B cell (primary cell): ENCODE measurements around the gene KNSTRN. TPM values are rescaled to one million over a fixed set of nuclear protein-coding genes. Genes with fewer than 3 reads are reported as not detected.

ENCODE experiments used
- ATAC-seq: fragments of 200-7000 bp; cut with Tn5 transposase; one replicate; pipeline ENCODE4 v1.10.0; 2021; ENCODE audit warnings: low read depth, mild to moderate bottlenecking, moderate number of reproducible peaks, moderate library complexity
- CTCF ChIA-PET: fragments of 350-600 bp; sonication (Branson Sonifier 250); formaldehyde crosslinking; loops from one replicate; lab custom pipeline; 2021; ENCODE audit warnings: antibody characterized with exemption, inconsistent platforms; lab: Charles Lee
- POLR2A ChIA-PET: fragments of 350-600 bp; sonication (Branson Sonifier 250); formaldehyde crosslinking; loops from one replicate; lab custom pipeline; 2021; ENCODE audit warnings: antibody characterized with exemption; lab: Charles Lee
- DNase-seq: peaks from one replicate; pipeline ENCODE4 v3.0.0; 2013
- H2AFZ ChIP-seq: 2 replicates; pipeline ENCODE4 v1.6.1; 2012; ENCODE audit warnings: mild to moderate bottlenecking, low read depth, low read length; ENCODE audit not compliant: insufficient read depth, poor library complexity, severe bottlenecking
- H3K27ac ChIP-seq, 2 donors: 1 replicate in 1 of 2; 2 replicates in 1 of 2; pipeline ENCODE4 v1.5.1; 2012 to 2013; ENCODE audit warnings: low read length in 2 of 2, mild to moderate bottlenecking in 2 of 2, moderate library complexity in 1 of 2
- H3K27me3 ChIP-seq, 4 experiments: fragments of 200-600 bp in 1 of 4; sonication (generic) in 1 of 4; replicated peaks in 1 of 4; 1 replicate in 2 of 4; 2 replicates in 2 of 4; pipeline versions ENCODE4 v1.6.1 to v1.7.0; 2013 to 2016; ENCODE audit warnings: low read length in 3 of 4, mild to moderate bottlenecking in 2 of 4, mixed read lengths in 1 of 4, moderate library complexity in 1 of 4; ENCODE audit not compliant: insufficient read depth in 4 of 4, control insufficient read depth in 3 of 4; ENCODE audit errors: control extremely low read depth in 1 of 4
- H3K36me3 ChIP-seq, 2 experiments: replicated peaks in 1 of 2; 1 replicate in 1 of 2; 2 replicates in 1 of 2; pipeline versions ENCODE4 v1.6.1 to v1.7.1; 2013; ENCODE audit warnings: low read length in 1 of 2; ENCODE audit not compliant: insufficient read depth in 2 of 2, control insufficient read depth in 1 of 2; ENCODE audit errors: control extremely low read depth in 1 of 2, extremely low read depth in 1 of 2
- H3K4me1 ChIP-seq, 2 donors: fragments of 200-600 bp in 1 of 2; sonication (generic) in 1 of 2; 1 replicate in 1 of 2; 2 replicates in 1 of 2; pipeline versions ENCODE4 v1.5.1 to v1.6.1; 2013 to 2017; ENCODE audit warnings: low read length in 2 of 2; ENCODE audit not compliant: control insufficient read depth in 2 of 2, insufficient read depth in 2 of 2
- H3K4me2 ChIP-seq: replicated peaks from 2 replicates; pipeline ENCODE3; 2012; ENCODE audit warnings: mild to moderate bottlenecking, low read depth, low read length; ENCODE audit not compliant: poor library complexity, severe bottlenecking
- H3K4me3 ChIP-seq, 5 experiments: fragments of 200-600 bp in 1 of 5; sonication (generic) in 1 of 5; 1 replicate in 3 of 5; 2 replicates in 2 of 5; pipeline versions ENCODE4 v1.5.1 to v1.7.0; 2011 to 2016; ENCODE audit warnings: low read length in 4 of 5, mild to moderate bottlenecking in 4 of 5, low read depth in 2 of 5, control low read depth in 1 of 5, moderate library complexity in 1 of 5; ENCODE audit not compliant: insufficient read depth in 1 of 5; ENCODE audit errors: control extremely low read depth in 1 of 5, extremely low read depth in 1 of 5
- H3K79me2 ChIP-seq: fragments of 200-600 bp; sonication (generic); one replicate; pipeline ENCODE4 v1.6.0; 2016; ENCODE audit warnings: low read length; ENCODE audit not compliant: control insufficient read depth, insufficient read depth
- H3K9ac ChIP-seq: fragments of 200-600 bp; sonication (generic); 2 replicates; pipeline ENCODE4 v1.6.1; 2017; ENCODE audit warnings: mild to moderate bottlenecking, low read length, moderate library complexity
- H3K9me3 ChIP-seq, 3 donors: one replicate each; pipeline versions ENCODE4 v1.6.1 to v1.7.1; 2013; ENCODE audit warnings: low read length in 2 of 3; ENCODE audit not compliant: control insufficient read depth in 2 of 3, insufficient read depth in 1 of 3; ENCODE audit errors: control extremely low read depth in 1 of 3
- H4K20me1 ChIP-seq: 2 replicates; pipeline ENCODE4 v1.6.0; 2012; ENCODE audit warnings: mild to moderate bottlenecking, low read length; ENCODE audit not compliant: insufficient read depth, control insufficient read depth, poor library complexity, severe bottlenecking
- H3K27ac Mint-ChIP-seq: one replicate; pipeline ENCODE4 v1.8.0; 2021; ENCODE audit warnings: mixed read lengths
- H3K27me3 Mint-ChIP-seq: one replicate; pipeline ENCODE4 v1.8.0; 2021; ENCODE audit warnings: mixed read lengths
- H3K4me1 Mint-ChIP-seq: one replicate; pipeline ENCODE4 v1.8.0; 2021; ENCODE audit warnings: mixed read lengths
- H3K4me3 Mint-ChIP-seq: one replicate; pipeline ENCODE4 v1.8.0; 2021; ENCODE audit warnings: mixed read lengths
- H3K9me3 Mint-ChIP-seq: one replicate; pipeline ENCODE4 v1.8.0; 2022; ENCODE audit warnings: mixed read lengths; ENCODE audit not compliant: insufficient read depth
- EZH2 ChIP-seq: IDR thresholded peaks from 2 replicates; pipeline ENCODE4 v1.6.1; 2012; ENCODE audit warnings: borderline replicate concordance, low read depth, mild to moderate bottlenecking, moderate library complexity, low read length; ENCODE audit not compliant: insufficient read depth, poor library complexity, severe bottlenecking
- WGBS: methylation state at CpG from one replicate; pipeline ENCODE4 v1.1.5; 2013; ENCODE audit warnings: missing lambda C conversion rate; ENCODE audit not compliant: insufficient coverage; 5-methylcytosine and 5-hydroxymethylcytosine counted together
- intact Hi-C: fragments of 100-400 bp; cut with micrococcal nuclease; formaldehyde crosslinking; loops from one replicate; pipeline ENCODE4 v1.10.0; 2022
- polyA plus RNA-seq: library from polyadenylated mRNA; depleted of rRNA; stranded (reverse); fragments of >200 nt; gene quantifications from 2 replicates; pipeline ENCODE4 v1.2.3, GENCODE V29; 2012
- total RNA-seq, 2 donors: library from RNA; stranded (reverse); fragments of 120-200 nt in 1 of 2; gene quantifications; 1 replicate in 1 of 2; 2 replicates in 1 of 2; pipeline versions ENCODE4 v1.2.3 to v1.2.4, GENCODE V29; 2013 to 2022
- TF ChIP-seq, protein P1 (sequence below): fragments of 200-600 bp; IDR thresholded peaks from one replicate; pipeline ENCODE4 v1.8.0; 2022; ENCODE audit warnings: antibody characterized with exemption, mild to moderate bottlenecking

KNSTRN gene
- total and polyA plus RNA-seq, 2 donors (not counting 1 experiment from before 2014, with no cell fraction given): 4.0 to 14.0 TPM

DNA sequence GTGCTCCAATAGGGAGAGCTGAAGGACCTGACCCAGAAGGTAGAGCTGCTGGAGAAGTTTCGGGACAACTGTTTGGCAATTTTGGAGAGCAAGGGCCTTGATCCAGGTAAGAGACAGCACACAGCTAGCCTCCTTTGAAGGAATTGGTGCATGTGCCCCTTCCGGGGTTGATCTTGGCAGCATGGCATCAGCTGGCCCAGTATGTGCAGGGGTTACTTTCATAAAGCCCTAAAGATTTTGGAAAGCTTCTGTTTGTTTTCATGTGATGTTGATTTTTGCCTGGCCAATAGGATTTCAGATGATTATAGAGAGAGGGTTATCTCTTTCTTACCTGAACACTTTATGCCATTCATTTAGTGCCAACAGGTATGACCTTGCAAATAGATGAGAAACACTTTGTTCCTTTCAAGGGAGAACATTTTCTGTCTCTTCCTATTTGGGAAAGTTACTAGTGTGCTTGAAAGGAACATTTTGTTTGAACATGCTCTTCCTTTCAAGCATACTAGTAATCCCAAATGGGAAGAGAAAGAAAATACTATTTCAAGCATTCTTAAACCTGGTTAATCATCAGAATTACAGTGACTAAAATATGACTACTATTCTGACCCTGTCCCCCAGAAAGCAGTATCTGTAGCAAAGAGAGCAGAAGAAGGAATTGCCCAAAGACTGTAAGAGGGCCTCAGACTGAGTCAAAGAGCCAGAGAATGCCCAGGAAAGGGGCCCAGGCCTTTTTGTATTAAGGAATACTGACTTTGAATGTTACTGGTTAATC is 7.5 kb downstream of the KNSTRN start:
- H3K27me3 Mint-ChIP-seq: no peaks in the 10 kb centered on the region
- Histone ChIP-seq H3K79me2 (no peaks in the 10 kb centered on the region), H3K27ac (no peak overlapping the region), H3K27me3 (no peaks in the 10 kb centered on the region), H3K9me3 (no peaks in the 10 kb centered on the region), H3K4me1 (no peaks in the 10 kb centered on the region), H3K9ac (no peak overlapping the region), H4K20me1 (no peaks in the 10 kb centered on the region), H3K4me2 (no peak overlapping the region), H2AFZ (no peak overlapping the region), H3K4me3 (no peak overlapping the region), H3K36me3 (peaks cover 15 to 51% of the 10 kb centered on the region in 2 experiments)
- 100% methylated on average over 2 of the region's 2 CpGs for WGBS
- ChIA-PET CTCF (interaction anchor here (1.0 to 1.2 kb wide), 2 partner anchors 32 to 111 kb away, joined by 3 read pairs; no protein-coding TSS in a partner anchor), POLR2A (interaction anchor here (0.6 kb wide), 1 partner anchor 818 kb away, joined by 3 read pairs; no protein-coding TSS in a partner anchor)
- H3K4me1 Mint-ChIP-seq: no peaks in the 10 kb centered on the region
- DNase-seq (no peak), ATAC-seq (no peak)
- no peaks in the 10 kb centered on the region for H3K9me3 Mint-ChIP-seq
- H3K4me3 Mint-ChIP-seq: no peak overlapping the region
- TF ChIP-seq, protein P1, sequence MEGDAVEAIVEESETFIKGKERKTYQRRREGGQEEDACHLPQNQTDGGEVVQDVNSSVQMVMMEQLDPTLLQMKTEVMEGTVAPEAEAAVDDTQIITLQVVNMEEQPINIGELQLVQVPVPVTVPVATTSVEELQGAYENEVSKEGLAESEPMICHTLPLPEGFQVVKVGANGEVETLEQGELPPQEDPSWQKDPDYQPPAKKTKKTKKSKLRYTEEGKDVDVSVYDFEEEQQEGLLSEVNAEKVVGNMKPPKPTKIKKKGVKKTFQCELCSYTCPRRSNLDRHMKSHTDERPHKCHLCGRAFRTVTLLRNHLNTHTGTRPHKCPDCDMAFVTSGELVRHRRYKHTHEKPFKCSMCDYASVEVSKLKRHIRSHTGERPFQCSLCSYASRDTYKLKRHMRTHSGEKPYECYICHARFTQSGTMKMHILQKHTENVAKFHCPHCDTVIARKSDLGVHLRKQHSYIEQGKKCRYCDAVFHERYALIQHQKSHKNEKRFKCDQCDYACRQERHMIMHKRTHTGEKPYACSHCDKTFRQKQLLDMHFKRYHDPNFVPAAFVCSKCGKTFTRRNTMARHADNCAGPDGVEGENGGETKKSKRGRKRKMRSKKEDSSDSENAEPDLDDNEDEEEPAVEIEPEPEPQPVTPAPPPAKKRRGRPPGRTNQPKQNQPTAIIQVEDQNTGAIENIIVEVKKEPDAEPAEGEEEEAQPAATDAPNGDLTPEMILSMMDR: no peak
- no peak for TF ChIP-seq EZH2
- H3K27ac Mint-ChIP-seq: no peak overlapping the region
- intact Hi-C loops: no loop called here
